HL-60/S4 (cell line): Measurements from ENCODE around the gene FSTL3.

ENCODE experiments used
- in situ Hi-C: fragments of 300-500 bp; cut with MboI; formaldehyde crosslinking; loops from 2 replicates; pipeline ENCODE4 v1.14.3; 2022; ENCODE audit warnings: low sequenced_read_pairs

FSTL3 gene

GRCh38 chr19:729965-730668 lies 53.9 kb downstream of the FSTL3 start:
- in situ Hi-C loops: loop anchor here (5.0 kb wide), 1 partner anchor 63 kb away; no protein-coding TSS in a partner anchor

- in situ Hi-C loops: loop anchor here (5.0 kb wide), 1 partner anchor 64 kb away; no protein-coding TSS in a partner anchor
Measured at GRCh38 chr19:731000-731399, 54.8 kb downstream of the FSTL3 start.

- in situ Hi-C loops: loop anchor here (5.0 kb wide), 1 partner anchor 65 kb away; no protein-coding TSS in a partner anchor
Measured at GRCh38 chr19:732148-733069, 56.2 kb downstream of the FSTL3 start.
